Stimulated activated CD8-positive, alpha-beta memory T cell treated with anti-CD3 and anti-CD28 coated beads, Interleukin-15, amount 100 ng/mL, for 1 hour (primary cell): ENCODE measurements around the gene F7.
"Not testable (repeated sequence)": the region's sequence is repeated elsewhere in the genome, so short reads cannot be mapped to it uniquely, and the experiment has no call there.

Experiments used
- DNase-seq: peaks from one replicate; pipeline ENCODE4 v3.0.0-alpha.2; 2020; ENCODE audit warnings: low read depth

The F7 gene

DNA sequence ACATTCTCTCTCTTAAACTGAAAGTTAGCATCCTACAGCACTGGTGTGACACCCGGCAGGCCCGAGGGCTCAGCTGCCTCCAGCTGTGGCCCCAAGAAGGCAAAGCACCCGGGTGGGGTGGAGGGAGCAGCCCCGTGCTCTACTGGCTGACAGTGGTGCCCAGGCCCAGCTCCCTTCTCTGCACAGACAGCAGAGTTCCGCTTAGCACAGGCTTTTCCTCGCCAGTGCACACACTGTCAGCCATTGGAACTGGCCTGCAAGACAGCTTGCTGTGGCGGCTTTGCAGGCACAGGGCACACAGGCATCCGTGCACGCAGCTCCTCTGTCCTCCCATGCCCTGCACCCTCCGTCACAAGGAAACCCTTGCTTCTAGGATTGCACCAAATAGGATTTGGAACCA is 3.3 kb upstream of the F7 start:
- DNase-seq: not testable (repeated sequence)

DNA sequence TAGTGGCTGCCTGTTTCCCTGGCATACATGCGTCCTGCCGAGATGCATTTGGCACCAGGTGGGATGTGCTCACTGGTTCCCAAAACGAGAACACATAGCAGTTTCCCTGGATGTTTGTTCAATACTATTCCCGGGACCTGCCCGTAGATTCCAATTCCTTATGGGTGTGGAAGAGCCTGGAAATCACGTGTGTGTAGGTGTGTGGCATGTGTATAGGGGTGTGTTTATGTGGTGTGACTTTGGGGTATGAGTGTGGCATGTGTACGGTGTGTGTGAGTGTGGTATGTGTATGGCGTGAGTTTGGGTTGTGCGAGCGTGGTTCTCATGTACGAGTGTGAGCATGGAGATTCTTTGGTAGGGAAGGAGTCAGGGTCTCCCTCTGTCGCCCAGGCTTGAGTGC is 2.9 kb upstream of the F7 start:
- no peak for DNase-seq

DNA sequence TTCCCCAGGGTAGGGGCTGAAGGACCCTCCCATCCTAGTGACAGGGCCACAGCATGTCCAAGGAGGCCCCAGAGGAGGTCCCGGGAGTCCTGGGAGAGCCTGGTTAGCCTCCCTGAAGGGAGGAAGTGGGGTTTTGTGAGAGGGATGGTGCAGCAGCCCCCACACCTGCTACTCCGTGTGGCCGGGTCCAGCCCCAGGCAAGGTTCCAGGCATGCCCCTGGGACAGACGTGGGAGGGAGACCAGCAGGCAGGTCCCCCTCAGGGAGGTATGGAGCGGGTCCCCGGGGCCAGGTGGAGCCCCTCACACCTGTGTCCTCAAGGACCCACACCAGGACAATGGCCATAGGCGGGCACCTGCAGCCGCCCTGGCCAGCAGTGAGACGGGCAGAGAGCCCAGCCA is 1.9 kb upstream of the F7 start:
- DNase-seq: no peak

DNA sequence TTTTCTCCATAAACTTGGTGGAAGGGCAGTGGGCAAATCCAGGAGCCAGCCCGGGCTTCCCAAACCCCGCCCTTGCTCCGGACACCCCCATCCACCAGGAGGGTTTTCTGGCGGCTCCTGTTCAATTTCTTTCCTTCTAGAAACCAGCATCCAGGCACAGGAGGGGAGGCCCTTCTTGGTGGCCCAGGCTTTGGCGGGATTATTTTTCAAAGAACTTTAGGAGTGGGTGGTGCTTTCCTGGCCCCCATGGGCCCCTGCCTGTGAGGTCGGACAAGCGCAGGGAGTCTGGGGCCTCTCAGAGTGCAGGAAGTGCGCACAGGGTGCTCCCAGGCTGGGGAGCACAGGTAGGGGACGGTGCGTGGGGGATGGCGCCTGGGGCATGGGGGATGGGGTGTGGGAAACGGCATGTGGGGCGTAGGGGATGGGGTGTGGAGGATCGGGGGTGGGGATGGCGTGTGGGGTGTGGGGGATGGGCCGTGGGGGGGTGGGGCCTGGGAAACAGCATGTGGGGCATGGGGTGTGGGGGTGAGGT is 396 bp downstream of the F7 start:
- DNase-seq: no peak

DNA sequence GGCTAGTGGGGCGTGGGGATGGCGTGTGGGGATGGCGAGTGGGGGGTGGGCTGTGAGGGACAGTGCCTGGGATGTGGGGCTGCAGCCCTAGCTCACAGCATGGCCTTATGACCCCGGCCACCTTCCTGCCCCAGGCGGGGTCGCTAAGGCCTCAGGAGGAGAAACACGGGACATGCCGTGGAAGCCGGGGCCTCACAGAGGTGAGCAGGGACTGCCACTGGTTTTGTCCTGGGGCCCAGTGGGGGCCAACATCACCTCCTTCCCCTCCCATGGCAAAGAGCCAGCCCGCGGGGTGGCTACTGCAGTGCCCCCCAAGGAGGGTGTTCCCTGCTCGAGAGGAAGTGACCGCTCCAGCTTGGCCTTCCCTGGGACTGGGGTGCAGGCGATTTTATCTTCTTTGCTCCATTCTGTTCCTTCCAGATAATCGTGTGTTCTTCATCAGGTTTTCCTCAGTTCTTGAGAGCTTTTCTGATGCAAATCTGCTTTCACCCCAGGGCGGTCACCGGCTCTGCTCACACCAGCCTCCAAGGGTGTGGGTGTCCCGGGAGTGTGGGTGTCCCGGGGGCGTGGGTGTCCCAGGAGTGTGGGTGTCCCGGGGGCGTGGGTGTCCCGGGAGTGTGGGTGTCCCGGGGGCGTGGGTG is 1.2 kb downstream of the F7 start:
- DNase-seq: no peak

DNA sequence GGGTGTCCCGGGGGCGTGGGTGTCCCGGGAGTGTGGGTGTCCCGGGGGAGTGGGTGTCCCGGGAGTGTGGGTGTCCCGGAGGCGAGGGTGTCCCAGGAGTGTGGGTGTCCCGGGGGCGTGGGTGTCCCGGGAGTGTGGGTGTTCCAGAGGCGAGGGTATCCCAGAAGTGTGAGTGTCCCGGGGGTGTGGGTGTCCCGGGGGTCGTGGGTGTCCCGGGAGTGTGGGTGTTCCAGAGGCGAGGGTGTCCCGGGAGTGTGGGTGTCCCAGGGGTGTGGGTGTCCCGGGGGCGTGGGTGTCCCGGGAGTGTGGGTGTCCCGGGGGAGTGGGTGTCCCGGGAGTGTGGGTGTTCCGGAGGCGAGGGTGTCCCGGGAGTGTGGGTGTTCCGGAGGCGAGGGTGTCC is 2.9 kb downstream of the F7 start:
- DNase-seq: not testable (repeated sequence)

DNA sequence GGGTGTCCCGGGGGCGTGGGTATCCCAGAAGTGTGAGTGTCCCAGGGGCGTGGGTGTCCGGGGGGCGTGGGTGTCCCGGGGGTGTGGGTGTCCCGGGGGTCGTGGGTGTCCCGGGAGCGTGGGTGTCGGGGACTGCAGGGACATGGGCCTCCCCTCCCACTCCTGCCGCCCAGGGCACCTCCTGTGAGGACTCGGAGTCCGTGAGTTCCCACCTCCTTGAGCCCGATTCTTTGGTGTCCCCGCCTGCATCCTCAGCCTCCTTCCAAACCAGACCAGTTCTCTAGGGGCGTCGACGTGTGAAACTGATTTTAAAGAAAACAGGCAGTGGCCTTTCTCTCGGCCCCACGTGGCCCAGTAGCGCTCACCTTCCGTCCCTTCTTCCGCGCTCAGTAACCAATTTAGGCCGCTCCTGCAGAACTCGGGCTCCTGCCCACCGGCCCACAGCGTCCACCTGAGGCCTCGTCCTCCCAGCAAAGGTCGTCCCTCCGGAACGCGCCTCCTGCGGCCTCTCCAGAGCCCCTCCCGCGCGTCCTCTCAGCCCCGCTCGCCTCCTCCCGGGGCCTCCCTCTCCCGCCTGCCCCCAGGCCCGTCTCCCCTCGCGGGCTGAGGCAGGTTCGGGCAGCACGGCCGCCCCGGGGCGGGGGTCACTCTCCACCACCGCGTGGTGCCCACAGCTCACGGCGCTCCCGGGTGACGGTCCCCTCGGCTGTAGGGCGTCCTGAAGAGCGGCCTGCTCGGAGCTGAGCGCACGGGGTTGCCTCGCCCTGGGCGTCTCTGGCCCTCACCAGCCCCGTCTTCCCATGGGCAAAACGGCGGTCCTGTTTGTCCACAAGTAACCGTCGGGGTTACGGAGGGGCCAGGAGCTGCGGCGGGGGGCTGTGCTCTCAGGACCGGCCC is 3.8 kb downstream of the F7 start:
- no peak for DNase-seq

DNA sequence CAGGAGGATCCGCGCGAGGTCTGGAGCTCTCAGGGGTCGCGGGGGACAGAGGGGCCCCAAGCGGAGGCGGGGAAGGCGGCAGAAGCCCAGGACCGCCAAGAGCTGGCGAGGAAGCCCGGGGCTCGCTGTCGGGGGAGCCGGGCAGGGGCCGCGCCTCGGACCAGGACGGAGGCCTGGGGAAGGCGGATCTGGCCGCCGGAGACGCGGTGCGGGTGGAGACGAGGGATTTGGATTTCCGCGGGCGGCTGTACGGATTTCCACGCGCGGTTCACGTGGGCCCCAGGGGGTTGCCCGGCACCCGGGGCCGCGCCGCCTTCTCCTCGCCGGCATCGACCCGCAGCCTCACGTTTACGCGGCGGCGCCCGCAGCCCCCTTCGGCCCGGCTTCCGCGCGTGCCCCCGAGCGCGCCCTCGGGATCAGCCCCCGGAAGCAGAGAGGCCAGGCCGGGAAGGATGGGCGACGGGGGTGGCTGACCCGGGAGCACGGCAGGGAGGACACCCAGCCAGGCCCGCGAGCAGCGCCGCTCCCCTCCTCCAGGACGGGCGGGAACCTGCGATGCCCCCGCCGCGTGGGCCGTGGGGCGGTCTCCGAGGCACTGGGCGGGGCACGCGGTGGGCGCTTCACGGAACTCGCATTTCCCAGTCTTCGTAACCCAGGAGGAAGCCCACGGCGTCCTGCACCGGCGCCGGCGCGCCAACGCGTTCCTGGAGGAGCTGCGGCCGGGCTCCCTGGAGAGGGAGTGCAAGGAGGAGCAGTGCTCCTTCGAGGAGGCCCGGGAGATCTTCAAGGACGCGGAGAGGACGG is 4.7 kb downstream of the F7 start:
- DNase-seq: no peak

DNA sequence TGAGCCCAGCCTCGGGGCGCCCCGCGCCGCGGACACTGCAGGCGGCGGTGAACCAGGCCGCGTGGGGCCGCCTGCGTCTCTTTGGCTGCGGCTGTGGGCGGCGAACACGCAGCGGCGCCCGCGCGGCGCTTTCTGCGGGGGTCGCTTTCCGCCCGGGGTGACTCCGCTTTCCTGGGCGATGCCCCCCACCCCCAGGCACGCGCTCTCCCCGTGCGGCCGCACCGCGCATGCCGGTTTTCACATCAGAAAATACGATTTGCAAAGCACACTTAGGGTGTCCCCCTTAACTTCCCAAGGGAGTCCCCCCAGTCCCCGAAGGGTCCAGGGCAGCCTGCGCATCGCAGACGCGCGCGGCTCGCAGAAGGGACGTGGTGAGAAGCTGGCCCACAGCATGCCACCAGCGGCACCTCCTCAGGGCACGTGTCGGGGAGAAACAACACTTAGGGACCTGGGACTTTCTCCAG is 5.3 kb downstream of the F7 start:
- DNase-seq: no peak

DNA sequence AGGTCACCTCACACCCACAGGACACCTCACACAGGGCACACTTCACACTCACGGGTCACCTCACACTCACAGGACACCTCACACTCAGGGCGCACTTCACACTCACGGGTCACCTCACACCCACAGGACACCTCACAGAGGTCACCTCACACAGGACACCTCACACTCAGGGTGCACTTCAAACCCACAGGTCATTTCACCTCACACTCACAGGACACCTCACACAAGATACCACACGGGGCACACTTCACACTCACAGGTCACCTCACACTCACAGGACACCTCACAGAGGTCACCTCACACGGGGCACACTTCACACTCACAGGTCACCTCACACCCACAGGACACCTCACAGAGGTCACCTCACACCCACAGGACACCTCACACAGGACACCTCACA is 6.2 kb downstream of the F7 start:
- not testable (repeated sequence) for DNase-seq

DNA sequence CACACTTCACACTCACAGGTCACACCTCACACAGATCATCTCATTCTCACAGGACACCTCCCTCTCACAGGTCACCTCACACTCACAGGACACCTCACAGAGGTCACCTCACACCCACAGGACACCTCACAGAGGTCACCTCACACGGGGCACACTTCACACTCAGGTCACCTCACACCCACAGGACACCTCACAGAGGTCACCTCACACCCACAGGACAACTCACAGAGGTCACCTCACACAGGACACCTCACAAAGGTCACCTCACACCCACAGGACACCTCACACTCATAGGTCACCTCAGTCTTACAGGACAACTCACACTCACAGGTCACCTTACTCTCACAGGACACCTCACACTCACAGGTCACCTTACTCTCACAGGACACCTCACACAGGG is 6.9 kb downstream of the F7 start:
- not testable (repeated sequence) for DNase-seq

DNA sequence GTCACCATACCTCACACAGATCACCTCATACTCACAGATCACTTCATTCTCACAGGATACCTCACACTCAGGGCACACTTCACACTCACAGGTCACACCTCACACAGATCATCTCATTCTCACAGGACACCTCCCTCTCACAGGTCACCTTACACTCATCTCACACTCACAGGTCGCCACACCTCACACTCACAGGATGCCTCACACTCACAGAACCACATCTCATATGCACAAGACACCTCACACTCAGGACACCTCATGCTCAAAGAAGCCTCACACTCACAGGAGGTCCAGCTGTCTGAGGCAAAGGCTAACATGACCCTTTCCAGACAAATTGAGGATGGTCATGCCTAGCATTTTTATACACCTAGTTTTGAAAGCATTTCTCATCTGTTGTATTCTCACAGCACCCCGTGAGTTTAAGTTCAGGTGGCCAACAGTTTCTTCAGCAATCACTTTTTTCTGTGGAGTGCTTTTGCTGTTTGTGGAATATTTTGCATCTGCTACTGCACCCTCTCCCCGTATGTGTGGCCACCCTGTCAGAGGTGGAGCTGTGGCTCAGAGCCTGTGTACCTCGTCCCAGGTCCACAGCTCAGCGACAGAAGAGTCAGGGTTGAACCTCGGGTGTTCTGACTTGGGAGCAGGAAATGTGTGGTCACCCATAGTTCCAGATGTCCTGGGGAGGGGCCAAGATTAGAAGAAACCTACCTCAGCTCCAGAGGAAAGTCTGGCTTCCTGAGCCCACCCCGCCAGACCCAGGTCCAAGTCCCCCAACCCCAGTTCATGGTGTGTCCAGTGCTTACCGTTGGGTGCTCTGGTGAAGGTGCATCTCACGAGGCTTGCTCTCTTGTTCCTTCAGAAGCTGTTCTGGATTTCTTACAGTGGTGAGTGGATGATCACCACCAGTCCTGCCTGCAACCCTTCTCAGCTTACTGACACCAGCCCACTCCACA is 7.6 kb downstream of the F7 start:
- no peak for DNase-seq

DNA sequence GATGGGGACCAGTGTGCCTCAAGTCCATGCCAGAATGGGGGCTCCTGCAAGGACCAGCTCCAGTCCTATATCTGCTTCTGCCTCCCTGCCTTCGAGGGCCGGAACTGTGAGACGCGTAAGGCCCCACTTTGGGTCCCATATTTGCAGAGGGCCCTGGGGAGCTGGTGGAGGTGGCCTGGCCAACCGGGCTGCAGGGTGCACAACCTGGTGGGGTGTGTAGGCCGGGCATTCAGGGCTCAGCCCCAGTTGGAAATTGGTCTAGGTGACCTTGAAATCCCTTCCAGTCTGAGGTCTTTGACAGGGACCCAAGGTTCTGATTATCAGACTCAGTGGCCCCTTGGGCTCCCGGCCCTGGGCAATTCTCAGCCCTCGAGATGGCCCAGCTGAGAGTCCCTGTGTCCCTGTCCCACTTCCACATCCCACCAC is 8.3 kb downstream of the F7 start:
- no peak for DNase-seq

DNA sequence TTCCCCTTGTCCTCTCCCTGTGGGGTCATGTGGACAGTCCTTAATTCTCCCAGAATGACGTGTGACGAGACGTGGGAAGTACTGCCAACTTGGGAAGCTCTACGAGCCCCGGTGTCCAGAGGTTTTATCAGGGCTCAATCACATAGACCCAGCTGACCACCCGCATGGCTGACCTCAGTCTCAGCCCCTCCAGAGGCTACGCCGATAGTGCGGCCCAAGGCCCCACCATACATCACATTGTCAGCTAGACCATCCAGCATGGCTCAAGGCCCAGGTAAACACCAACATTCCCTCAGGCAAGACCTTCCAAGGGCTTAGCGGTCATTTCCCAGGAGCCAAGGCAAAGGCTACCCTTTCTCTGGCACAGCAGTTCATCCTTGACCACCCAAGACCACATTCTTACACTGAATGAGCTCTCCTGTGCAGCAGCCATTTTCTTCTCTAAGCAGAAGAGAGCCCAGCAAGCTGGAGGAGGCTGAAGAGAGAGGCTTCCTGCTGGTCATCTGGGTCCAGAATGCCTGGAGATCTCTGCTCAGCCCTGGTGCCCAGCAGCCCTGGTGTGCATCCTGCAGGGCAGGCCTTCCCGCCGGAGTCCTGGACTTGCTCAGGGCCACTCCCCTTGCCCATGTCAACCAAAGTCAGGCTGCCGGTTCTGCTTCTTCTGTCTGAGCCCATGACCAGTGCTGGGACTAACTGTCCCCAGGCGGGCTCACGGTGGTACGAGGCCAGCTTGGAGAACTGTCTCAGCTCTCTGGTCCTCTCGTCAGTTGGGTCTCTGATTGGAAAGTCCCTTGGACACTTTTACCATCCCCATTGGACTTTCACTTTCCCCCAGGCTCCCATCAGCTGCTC is 9.1 kb downstream of the F7 start:
- DNase-seq: no peak

DNA sequence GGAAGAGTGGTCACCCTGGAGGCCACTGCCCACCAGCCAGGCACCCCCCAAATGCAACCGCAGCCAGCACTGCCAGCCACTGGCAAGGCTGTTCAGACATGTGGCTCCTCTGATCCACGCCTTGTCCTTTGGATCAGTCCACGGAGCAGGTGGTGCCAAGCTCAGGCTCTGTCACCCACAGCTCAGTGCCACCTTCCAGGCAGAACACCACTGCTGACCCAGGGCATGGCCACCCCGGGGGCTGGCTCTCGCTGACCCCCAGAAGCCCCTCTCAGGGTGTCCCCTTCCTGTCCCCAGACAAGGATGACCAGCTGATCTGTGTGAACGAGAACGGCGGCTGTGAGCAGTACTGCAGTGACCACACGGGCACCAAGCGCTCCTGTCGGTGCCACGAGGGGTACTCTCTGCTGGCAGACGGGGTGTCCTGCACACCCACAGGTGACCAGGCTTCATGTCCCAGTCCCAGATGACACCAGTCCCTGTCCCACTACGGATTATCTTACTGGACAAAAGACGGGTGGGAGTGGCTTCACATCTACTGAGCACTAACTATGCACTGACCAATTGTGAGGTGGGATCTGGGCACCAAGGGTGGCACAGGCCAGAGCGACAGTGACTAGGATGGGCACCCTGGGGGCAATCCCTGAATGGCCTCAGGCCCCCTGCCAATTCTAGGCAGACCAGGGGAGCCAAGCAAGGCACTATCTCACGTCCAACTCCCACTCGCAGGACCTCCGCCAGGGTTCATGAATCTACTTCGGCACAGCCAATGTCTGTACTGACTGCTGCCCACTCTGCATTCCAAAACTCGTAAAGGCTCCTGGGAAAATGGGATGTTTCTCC is 10.0 kb downstream of the F7 start:
- DNase-seq: no peak

DNA sequence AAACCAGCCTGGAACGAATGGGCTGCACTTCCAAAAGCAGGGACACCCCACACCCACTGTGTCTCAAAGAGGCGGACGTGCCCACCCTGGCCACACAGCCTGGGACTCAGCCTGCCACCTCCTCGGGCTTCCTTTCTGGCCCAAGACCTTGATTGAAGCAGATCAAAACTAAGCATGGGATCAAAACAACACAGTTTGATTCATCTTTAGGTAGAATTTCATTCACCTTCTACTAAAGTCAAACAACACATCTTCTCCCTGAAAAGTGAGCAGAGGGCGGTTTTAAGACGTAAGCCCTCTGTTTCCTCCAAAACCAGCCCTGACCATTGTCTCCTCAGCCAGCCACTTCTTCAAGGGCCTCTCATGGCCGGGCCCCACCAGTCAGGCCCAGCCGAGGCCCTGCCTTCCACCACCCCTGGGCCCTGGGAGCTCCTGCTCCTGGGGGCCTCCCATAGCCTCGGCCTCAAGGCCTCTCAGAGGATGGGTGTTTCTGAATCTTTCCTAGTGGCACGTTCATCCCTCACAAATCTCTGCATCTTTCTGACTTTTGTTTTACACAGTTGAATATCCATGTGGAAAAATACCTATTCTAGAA is 10.7 kb downstream of the F7 start:
- no peak for DNase-seq

DNA sequence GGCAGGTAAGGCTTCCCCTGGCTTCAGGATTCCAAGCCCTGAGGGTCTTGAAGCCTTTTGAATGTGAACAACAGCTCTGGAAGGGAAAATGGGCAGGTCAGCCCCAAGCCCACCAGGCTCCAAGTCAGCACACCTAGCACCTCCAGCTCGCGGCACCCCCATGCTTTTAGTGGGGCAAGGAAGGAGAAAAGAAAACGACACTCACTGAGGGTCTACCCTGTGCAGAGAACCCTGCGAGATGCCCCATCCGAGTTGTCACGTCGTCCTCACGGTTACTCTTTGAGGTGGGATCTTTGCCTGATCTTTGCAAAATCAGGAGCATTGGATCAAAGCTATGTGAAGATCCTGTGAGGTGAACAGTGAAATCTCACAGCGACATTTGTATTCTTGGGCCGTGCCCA is 11.3 kb downstream of the F7 start:
- no peak for DNase-seq

DNA sequence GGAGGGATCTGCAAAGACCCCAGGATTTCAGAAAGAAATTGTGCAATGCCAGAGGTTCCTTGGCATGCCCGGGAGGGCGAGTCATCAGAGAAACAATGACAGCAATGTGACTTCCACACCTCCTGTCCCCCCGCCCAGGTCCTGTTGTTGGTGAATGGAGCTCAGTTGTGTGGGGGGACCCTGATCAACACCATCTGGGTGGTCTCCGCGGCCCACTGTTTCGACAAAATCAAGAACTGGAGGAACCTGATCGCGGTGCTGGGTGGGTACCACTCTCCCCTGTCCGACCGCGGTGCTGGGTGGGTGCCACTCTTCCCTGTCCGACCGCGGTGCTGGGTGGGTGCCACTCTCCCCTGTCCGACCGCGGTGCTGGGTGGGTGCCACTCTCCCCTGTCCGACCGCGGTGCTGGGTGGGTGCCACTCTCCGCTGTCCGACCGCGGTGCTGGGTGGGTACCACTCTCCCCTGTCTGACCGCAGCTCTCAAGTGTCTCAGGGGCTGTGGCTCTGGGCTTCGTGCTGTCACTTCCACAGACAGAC is 11.8 kb downstream of the F7 start:
- no peak for DNase-seq

DNA sequence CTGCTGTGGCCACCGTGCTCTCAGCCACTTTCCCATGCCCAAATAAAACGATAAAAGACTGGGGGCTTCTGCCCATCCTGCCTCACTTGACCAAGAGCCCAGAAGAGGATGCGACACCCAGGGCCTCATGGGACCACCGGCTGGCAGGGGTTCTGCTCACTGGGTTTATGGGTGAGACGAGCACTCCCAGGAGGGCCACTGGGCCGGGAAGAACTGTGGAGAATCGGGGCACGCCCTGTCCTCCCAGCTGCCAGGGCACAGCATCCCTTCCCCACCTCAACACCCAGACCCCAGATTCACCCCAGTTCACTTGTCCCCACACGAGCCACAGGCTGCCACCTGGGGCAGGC is 12.3 kb downstream of the F7 start:
- DNase-seq: no peak
